Endodermal cell (in vitro differentiated cells): ENCODE data around the gene FTO. TPM values are rescaled to one million over a fixed set of nuclear protein-coding genes. Genes with fewer than 3 reads are reported as not detected.

Source experiments
- DNase-seq: peaks from one replicate; pipeline ENCODE4 v3.0.0-alpha.2; 2017
- H3K27ac ChIP-seq: 2 replicates; pipeline ENCODE4 v1.5.1; 2013; ENCODE audit warnings: mild to moderate bottlenecking, low read depth, low read length, moderate library complexity
- H3K27me3 ChIP-seq: 2 replicates; pipeline ENCODE4 v1.6.1; 2013; ENCODE audit warnings: mild to moderate bottlenecking, low read length, moderate library complexity; ENCODE audit not compliant: insufficient read depth, control insufficient read depth, poor library complexity, severe bottlenecking
- H3K36me3 ChIP-seq: 2 replicates; pipeline ENCODE4 v1.7.0; 2013; ENCODE audit warnings: mild to moderate bottlenecking, low read length, moderate library complexity; ENCODE audit not compliant: control insufficient read depth, insufficient read depth
- H3K4me1 ChIP-seq: one replicate; pipeline ENCODE4 v1.7.0; 2013; ENCODE audit warnings: low read length; ENCODE audit not compliant: control insufficient read depth, insufficient read depth
- H3K4me3 ChIP-seq: 2 replicates; pipeline ENCODE4 v1.5.1; 2013; ENCODE audit warnings: mild to moderate bottlenecking, low read length, moderate library complexity
- H3K9ac ChIP-seq: 2 replicates; pipeline ENCODE4 v1.6.1; 2013; ENCODE audit warnings: mild to moderate bottlenecking, low read length, moderate library complexity; ENCODE audit not compliant: poor library complexity, severe bottlenecking; ENCODE audit errors: extremely low read depth
- H3K9me3 ChIP-seq: 2 replicates; pipeline ENCODE4 v1.6.1; 2013; ENCODE audit warnings: mild to moderate bottlenecking, low read length, moderate library complexity; ENCODE audit not compliant: control insufficient read depth
- H3K27ac Mint-ChIP-seq: 2 replicates; pipeline ENCODE4 v1.8.0; 2020; ENCODE audit warnings: mixed read lengths
- H3K27me3 Mint-ChIP-seq: 2 replicates; pipeline ENCODE4 v1.8.0; 2021; ENCODE audit warnings: mild to moderate bottlenecking, mixed read lengths; ENCODE audit not compliant: insufficient read depth
- H3K36me3 Mint-ChIP-seq: 2 replicates; pipeline ENCODE4 v1.8.0; 2020; ENCODE audit warnings: low read depth, mixed read lengths
- H3K4me1 Mint-ChIP-seq: 2 replicates; pipeline ENCODE4 v1.8.0; 2020; ENCODE audit warnings: mixed read lengths
- H3K4me3 Mint-ChIP-seq: 2 replicates; pipeline ENCODE4 v1.8.0; 2020; ENCODE audit warnings: mild to moderate bottlenecking, moderate library complexity, mixed read lengths
- H3K9me3 Mint-ChIP-seq: 2 replicates; pipeline ENCODE4 v1.8.0; 2020; ENCODE audit warnings: mild to moderate bottlenecking, mixed read lengths
- WGBS, 2 experiments: methylation state at CpG; one replicate each; pipeline versions ENCODE4 v1.1.5 to v1.1.7; 2013; ENCODE audit warnings: missing lambda C conversion rate in 2 of 2, mixed read lengths in 1 of 2; ENCODE audit not compliant: insufficient coverage in 1 of 2, insufficient read length in 1 of 2; 5-methylcytosine and 5-hydroxymethylcytosine counted together
- total RNA-seq, 2 donors: library from RNA; stranded (reverse); fragmentation: NEBNext Ultra II Directional in 1 of 2; extraction: Animal tissue kit (Norgen Biotek cat#: 25700) in 1 of 2; gene quantifications; 2 replicates in 1 of 2; 3 replicates in 1 of 2; pipeline ENCODE4 v1.2.1, GENCODE V29; 2021
- TF ChIP-seq, protein P1 (sequence below): fragments of 200-600 bp; sonication (generic); conservative IDR thresholded peaks from 2 replicates; pipeline ENCODE4 v1.5.0; 2021; ENCODE audit warnings: antibody characterized with exemption, mild to moderate bottlenecking

FTO gene
- total RNA-seq, 2 donors from 2014 or later = 80.3 to 102 TPM

DNA sequence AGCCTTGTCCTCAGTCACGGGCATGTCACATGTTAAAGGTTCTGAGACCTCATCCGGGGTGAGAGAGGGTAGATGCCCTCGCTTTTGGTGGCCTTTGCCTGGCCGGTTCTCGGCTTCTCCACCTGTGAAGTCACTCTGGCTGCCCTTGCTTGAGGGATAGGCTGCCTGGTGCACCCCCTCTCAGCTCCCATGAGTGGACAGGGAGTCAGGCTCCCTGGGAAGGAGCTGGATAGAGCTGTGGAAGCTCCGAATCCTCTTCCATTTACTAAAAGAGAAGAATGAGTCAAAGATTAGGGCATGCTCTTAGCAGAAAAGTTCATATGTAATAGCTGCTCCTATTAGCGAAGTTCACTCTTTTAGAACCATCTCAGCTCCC is 440.6 kb downstream of the FTO start:
- Histone ChIP-seq H3K4me3 (no peak overlapping the region), H3K27me3 (no peaks in the 10 kb centered on the region), H3K9ac (no peak overlapping the region), H3K4me1 (peaks cover 10% of the 10 kb centered on the region), H3K36me3 (no peaks in the 10 kb centered on the region), H3K9me3 (peaks cover 6% of the 10 kb centered on the region), H3K27ac (peak overlapping the region; percentile 16)
- DNase-seq = no peak
- Mint-ChIP-seq H3K27me3 (peaks cover 8% of the 10 kb centered on the region), H3K4me1 (peaks cover 37% of the 10 kb centered on the region), H3K9me3 (peaks cover 2% of the 10 kb centered on the region), H3K36me3 (no peaks in the 10 kb centered on the region), H3K27ac (no peak overlapping the region), H3K4me3 (no peak overlapping the region)
- 97 to 98% methylated on average over 7 of the region's 7 CpGs for WGBS, 2 experiments
- TF ChIP-seq, protein P1, sequence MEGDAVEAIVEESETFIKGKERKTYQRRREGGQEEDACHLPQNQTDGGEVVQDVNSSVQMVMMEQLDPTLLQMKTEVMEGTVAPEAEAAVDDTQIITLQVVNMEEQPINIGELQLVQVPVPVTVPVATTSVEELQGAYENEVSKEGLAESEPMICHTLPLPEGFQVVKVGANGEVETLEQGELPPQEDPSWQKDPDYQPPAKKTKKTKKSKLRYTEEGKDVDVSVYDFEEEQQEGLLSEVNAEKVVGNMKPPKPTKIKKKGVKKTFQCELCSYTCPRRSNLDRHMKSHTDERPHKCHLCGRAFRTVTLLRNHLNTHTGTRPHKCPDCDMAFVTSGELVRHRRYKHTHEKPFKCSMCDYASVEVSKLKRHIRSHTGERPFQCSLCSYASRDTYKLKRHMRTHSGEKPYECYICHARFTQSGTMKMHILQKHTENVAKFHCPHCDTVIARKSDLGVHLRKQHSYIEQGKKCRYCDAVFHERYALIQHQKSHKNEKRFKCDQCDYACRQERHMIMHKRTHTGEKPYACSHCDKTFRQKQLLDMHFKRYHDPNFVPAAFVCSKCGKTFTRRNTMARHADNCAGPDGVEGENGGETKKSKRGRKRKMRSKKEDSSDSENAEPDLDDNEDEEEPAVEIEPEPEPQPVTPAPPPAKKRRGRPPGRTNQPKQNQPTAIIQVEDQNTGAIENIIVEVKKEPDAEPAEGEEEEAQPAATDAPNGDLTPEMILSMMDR = no peak

DNA sequence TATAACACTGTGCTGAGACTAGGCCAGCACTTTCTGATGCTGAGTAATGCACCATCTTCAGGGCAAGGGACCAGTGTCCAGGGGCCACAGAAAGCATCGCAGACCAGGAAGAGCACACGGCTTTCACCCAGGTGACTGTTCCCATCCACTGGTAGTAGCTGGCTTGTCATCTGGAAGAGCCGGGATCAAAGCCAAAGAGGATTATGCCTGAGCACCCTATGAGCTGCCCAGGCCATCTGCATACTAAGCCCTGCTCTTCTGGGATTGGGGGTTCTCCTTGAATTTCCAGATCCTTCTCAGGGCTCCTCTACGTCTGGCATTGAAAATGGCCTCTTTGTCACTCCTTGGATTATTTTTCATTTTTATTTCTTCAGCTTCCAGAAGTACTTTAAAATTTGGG is 441.9 kb downstream of the FTO start:
- Mint-ChIP-seq H3K9me3 (peaks cover 2% of the 10 kb centered on the region), H3K27me3 (peaks cover 9% of the 10 kb centered on the region), H3K4me3 (no peak overlapping the region), H3K36me3 (no peaks in the 10 kb centered on the region), H3K27ac (no peak overlapping the region), H3K4me1 (peaks cover 27% of the 10 kb centered on the region)
- TF ChIP-seq, protein P1 = no peak
- no peak overlapping the region for H3K4me3 ChIP-seq
- no peaks in the 10 kb centered on the region for H3K27me3 ChIP-seq
- DNase-seq = no peak
- H3K9me3 ChIP-seq = peaks cover 6% of the 10 kb centered on the region
- no peak overlapping the region for H3K27ac ChIP-seq
- H3K36me3 ChIP-seq = no peaks in the 10 kb centered on the region
- WGBS, 2 experiments = 70 to 78% methylated on average over 4 of the region's 4 CpGs
- H3K9ac ChIP-seq = no peak overlapping the region
- H3K4me1 ChIP-seq = peaks cover under 1% of the 10 kb centered on the region

DNA sequence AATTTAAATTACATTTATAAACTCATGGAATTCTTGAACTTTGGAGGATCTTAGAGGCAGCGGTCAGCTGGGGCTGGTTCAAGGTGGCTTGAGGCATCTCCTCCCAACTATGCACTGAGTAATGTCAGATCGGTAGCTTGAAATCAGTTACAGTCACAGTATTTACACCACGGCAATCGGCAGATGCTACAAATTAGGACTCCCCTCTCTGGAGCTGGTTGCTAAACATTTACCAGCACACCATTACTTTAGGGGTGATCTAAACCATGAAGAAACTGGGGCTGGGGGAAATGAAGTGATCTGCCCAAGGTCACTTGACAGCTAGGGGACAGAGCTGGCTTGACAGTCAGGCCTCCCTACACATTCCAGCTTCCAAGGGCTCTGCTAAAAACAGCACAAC is 445.0 kb downstream of the FTO start:
- TF ChIP-seq, protein P1 = no peak

More for the DNA sequence above, 445.0 kb downstream of the FTO start:
- H3K27ac Mint-ChIP-seq = no peak overlapping the region
- no peak for DNase-seq
- peaks cover 6% of the 10 kb centered on the region for H3K4me1 ChIP-seq
- H3K36me3 Mint-ChIP-seq = no peaks in the 10 kb centered on the region
- no peaks in the 10 kb centered on the region for H3K36me3 ChIP-seq
- peaks cover 3% of the 10 kb centered on the region for H3K27me3 Mint-ChIP-seq
- WGBS, 2 experiments = 96 to 100% methylated on average over 2 to 4 of the region's 4 CpGs
- H3K27ac ChIP-seq = no peak overlapping the region
- no peaks in the 10 kb centered on the region for H3K27me3 ChIP-seq
- H3K4me1 Mint-ChIP-seq = peaks cover 22% of the 10 kb centered on the region
- peaks cover 2% of the 10 kb centered on the region for H3K9me3 Mint-ChIP-seq
- H3K4me3 ChIP-seq = no peak overlapping the region
- H3K4me3 Mint-ChIP-seq = no peak overlapping the region
- no peak overlapping the region for H3K9ac ChIP-seq
- peaks cover 6% of the 10 kb centered on the region for H3K9me3 ChIP-seq
